ENCODE measurements around the gene MNAT1. TPM values are rescaled to one million over a fixed set of nuclear protein-coding genes. Genes with fewer than 3 reads are reported as not detected.

MNAT1 gene
- total and polyA plus RNA-seq, 2 experiments from 2014 or later = 51.6 to 85.0 TPM

- peaks cover 67% of the 10 kb centered on the region for H3K79me2 ChIP-seq (replicated peaks; ENCODE audit: insufficient read depth)
- Mint-ChIP-seq H3K4me1 (peaks cover 61% of the 10 kb centered on the region), H3K27ac (peak overlapping the region; percentile 97)
These were observed 23.0 kb downstream of the MNAT1 start for GRCh38 chr14:60757567-60758002.

More at GRCh38 chr14:60757567-60758002, 23.0 kb downstream of the MNAT1 start:
- Histone ChIP-seq H3K36me3 (ENCODE audit: insufficient read depth) (no peaks in the 10 kb centered on the region), H4K20me1 (replicated peaks; ENCODE audit: insufficient read depth) (no peaks in the 10 kb centered on the region), H3K4me1 (ENCODE audit: insufficient read depth) (peaks cover 56% of the 10 kb centered on the region), H2AFZ (no peak overlapping the region), H3K4me2 (peak overlapping the region; percentile 11; the same call in 1 of the 2 replicates), H3K27ac (ENCODE audit: low read depth) (peak overlapping the region; percentile 80), H3K4me3 (no peak overlapping the region), H3K9me2 (ENCODE audit: insufficient read depth) (no peaks in the 10 kb centered on the region), H3K27me3 (ENCODE audit: insufficient read depth) (no peaks in the 10 kb centered on the region), H3F3A (replicated peaks; ENCODE audit: low read depth) (no peaks in the 10 kb centered on the region)
- H3K4me3 Mint-ChIP-seq = no peak overlapping the region
- no peak for ATAC-seq
- H3K9me3 Mint-ChIP-seq = no peaks in the 10 kb centered on the region; the same call in 2 of the 3 replicates
- H3K36me3 Mint-ChIP-seq (ENCODE audit: low read depth) = peaks cover 2% of the 10 kb centered on the region; the same call in 1 of the 3 replicates
- H3K27me3 Mint-ChIP-seq (ENCODE audit: insufficient read depth, low read depth, poor library complexity) = peaks cover 6% of the 10 kb centered on the region
- no peak for TF ChIP-seq STAT1 (IDR thresholded peaks at IDR 0.05; ENCODE audit: unreplicated experiment)
- TF ChIP-seq ZNF462 (CRISPR knock-in tag; IDR thresholded peaks at IDR 0.05) = no peak
- TF ChIP-seq REST (IDR thresholded peaks at IDR 0.05; ENCODE audit: unreplicated experiment) = no peak
- no peak for TF ChIP-seq EZH2phosphoT487 (IDR thresholded peaks at IDR 0.05; ENCODE audit: unreplicated experiment)
- no peak for TF ChIP-seq NANOG (IDR thresholded peaks at IDR 0.05; ENCODE audit: borderline replicate concordance)
- TF ChIP-seq POLR2AphosphoS5 (IDR thresholded peaks at IDR 0.05; ENCODE audit: low read depth) = no peak
- no peak for TF ChIP-seq CTCF (conservative IDR thresholded peaks at IDR 0.05; ENCODE audit: low read depth in 2 of 2)
- TF ChIP-seq EZH2 (IDR thresholded peaks at IDR 0.05; ENCODE audit: low read depth, unreplicated experiment) = no peak
- DNase-seq (ENCODE audit: low spot score) = no peak
